HG03025 (cell line): ENCODE results near the gene ZYX.
"Not testable (repeated sequence)": the region's sequence is repeated elsewhere in the genome, so short reads cannot be mapped to it uniquely, and the experiment has no call there.

Experiments used
- ATAC-seq: cut with Tn5 transposase; IDR thresholded peaks from one replicate; pipeline ENCODE4 v1.9.1; 2021; ENCODE audit warnings: mild to moderate bottlenecking, moderate library complexity; ENCODE audit not compliant: unreplicated experiment, low FRiP score

Gene ZYX

GRCh38 chr7:143416565-143417149, 35.5 kb downstream of the ZYX start:
- ATAC-seq: no peak

GRCh38 chr7:143417734-143418383, 36.7 kb downstream of the ZYX start:
- ATAC-seq: no peak

- no peak for ATAC-seq
Measured at GRCh38 chr7:143418681-143419458, 37.7 kb downstream of the ZYX start.

GRCh38 chr7:143419880-143420279, 38.7 kb downstream of the ZYX start:
- ATAC-seq: no peak

GRCh38 chr7:143420624-143421023, 39.5 kb downstream of the ZYX start:
- not testable (repeated sequence) for ATAC-seq

GRCh38 chr7:143422033-143422432, 40.9 kb downstream of the ZYX start:
- no peak for ATAC-seq

- not testable (repeated sequence) for ATAC-seq
Measured at GRCh38 chr7:143424476-143424875, 43.3 kb downstream of the ZYX start.

- no peak for ATAC-seq
Measured at GRCh38 chr7:143426479-143427142, 45.5 kb downstream of the ZYX start.

GRCh38 chr7:143429770-143430698, 48.9 kb downstream of the ZYX start:
- ATAC-seq: no peak

- ATAC-seq: no peak
Measured at GRCh38 chr7:143431109-143431508, 50.0 kb downstream of the ZYX start.

- ATAC-seq: no peak
Measured at GRCh38 chr7:143433759-143434158, 52.6 kb downstream of the ZYX start.

GRCh38 chr7:143434660-143435059, 53.5 kb downstream of the ZYX start:
- ATAC-seq: no peak

GRCh38 chr7:143435266-143435665, 54.1 kb downstream of the ZYX start:
- no peak for ATAC-seq

GRCh38 chr7:143436325-143436946, 55.3 kb downstream of the ZYX start:
- peak; percentile 66 for ATAC-seq

GRCh38 chr7:143437578-143437977, 56.4 kb downstream of the ZYX start:
- ATAC-seq: no peak

GRCh38 chr7:143439866-143440265, 58.7 kb downstream of the ZYX start:
- no peak for ATAC-seq
